Effector CD4-positive, alpha-beta T cell (primary cell): ENCODE results near the gene SLC1A4.
"Not testable (repeated sequence)": the region's sequence is repeated elsewhere in the genome, so short reads cannot be mapped to it uniquely, and the experiment has no call there.

ENCODE experiments used
- DNase-seq: peaks from one replicate; pipeline ENCODE4 v3.0.0-alpha.2; 2020

SLC1A4 gene

GRCh38 chr2:65027616-65028244 is 38.5 kb downstream of the SLC1A4 start:
- DNase-seq, result no peak

- no peak for DNase-seq
Measured at GRCh38 chr2:65030476-65031332, 41.5 kb downstream of the SLC1A4 start.

GRCh38 chr2:65031341-65032018 is 42.3 kb downstream of the SLC1A4 start:
- no peak for DNase-seq

- DNase-seq, result no peak
Measured at GRCh38 chr2:65032019-65032975, 43.1 kb downstream of the SLC1A4 start.

- DNase-seq, result no peak
Measured at GRCh38 chr2:65033178-65033577, 44.0 kb downstream of the SLC1A4 start.

GRCh38 chr2:65033667-65034066 is 44.5 kb downstream of the SLC1A4 start:
- not testable (repeated sequence) for DNase-seq

- DNase-seq, result no peak
Measured at GRCh38 chr2:65035351-65035943, 46.2 kb downstream of the SLC1A4 start.

GRCh38 chr2:65037178-65037577 is 48.0 kb downstream of the SLC1A4 start:
- DNase-seq, result no peak

GRCh38 chr2:65039640-65040039 is 50.4 kb downstream of the SLC1A4 start:
- DNase-seq, result no peak

GRCh38 chr2:65040400-65041261 is 51.4 kb downstream of the SLC1A4 start:
- peak; percentile 69 for DNase-seq

GRCh38 chr2:65043001-65043400 is 53.8 kb downstream of the SLC1A4 start:
- no peak for DNase-seq

- DNase-seq, result no peak
Measured at GRCh38 chr2:65044097-65044735, 55.0 kb downstream of the SLC1A4 start.

- no peak for DNase-seq
Measured at GRCh38 chr2:65045651-65046050, 56.5 kb downstream of the SLC1A4 start.

- no peak for DNase-seq
Measured at GRCh38 chr2:65046633-65047407, 57.6 kb downstream of the SLC1A4 start.

- DNase-seq, result no peak
Measured at GRCh38 chr2:65049010-65049639, 59.9 kb downstream of the SLC1A4 start.

- no peak for DNase-seq
Measured at GRCh38 chr2:65050931-65051330, 61.7 kb downstream of the SLC1A4 start.

- no peak for DNase-seq
Measured at GRCh38 chr2:65053199-65053598, 64.0 kb downstream of the SLC1A4 start.

- no peak for DNase-seq
Measured at GRCh38 chr2:65054749-65055421, 65.7 kb downstream of the SLC1A4 start.
